Hippocampal formation (tissue), 2 donors: ENCODE measurements around the gene GPR157.
"Not testable (repeated sequence)": the region's sequence is repeated elsewhere in the genome, so short reads cannot be mapped to it uniquely, and the experiment has no call there.

Experiments used
- DNase-seq, 2 donors: peaks; one replicate each; lab custom pipeline; 2025; lab: John Stamatoyannopoulos, UW

The GPR157 gene

DNA sequence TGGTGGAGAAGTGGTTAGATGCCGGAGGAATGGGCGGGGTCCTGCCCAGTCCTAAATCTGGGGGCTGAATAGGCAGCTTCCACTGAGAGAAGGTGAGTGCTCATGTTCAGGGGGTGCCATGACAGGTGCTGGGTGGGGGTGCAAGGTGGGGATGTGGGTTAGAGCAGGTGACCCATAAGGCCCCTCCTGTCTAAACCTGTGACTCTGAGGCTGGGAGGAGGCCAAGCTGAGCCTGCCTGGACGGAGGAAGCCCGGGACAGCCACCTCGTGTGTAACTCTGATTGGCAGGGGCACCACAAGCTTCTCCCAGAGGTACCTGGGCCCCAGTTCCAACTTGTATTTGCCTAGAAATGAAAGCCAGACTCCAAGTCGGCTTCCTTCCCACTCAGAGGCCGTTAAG is 10.7 kb downstream of the GPR157 start:
- no peak for DNase-seq

DNA sequence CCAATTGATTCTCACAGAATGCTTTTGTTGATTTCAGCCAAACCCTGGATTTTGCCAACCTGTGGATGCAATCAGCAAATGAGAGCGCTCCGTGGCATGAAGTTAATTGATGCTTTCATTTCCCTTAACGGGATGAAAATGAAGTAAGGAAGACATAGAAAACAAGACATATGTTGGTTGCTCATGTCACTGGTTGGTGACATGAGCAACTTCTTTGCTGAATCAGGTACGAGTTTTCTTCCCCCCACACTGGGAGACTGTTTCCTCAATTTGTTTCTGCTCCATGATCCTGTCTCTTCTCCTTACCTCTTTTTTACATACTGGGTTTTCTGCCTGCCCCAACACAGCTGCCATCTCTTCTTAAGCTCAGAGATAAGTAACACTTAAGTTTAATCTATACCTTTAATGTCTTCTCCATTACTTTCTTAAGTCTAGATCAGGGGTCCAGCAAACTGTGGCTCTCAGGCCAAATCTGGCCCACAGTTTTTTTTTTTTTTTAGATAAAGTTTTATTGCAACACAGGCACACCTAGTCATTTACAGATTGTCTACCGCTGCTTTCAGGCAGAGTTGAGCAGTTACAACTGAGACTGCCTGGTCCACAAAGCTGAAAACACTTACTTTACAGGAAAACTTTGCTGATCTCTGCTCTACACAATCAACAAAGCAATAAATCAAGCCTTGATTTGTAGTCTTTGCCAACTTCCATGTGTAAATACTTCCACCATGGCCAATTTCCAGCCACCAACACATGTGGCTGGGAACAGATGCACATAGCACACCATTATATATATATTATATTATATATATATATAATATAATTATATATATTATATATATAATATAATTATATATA is 13.3 kb downstream of the GPR157 start:
- DNase-seq = no peak

DNA sequence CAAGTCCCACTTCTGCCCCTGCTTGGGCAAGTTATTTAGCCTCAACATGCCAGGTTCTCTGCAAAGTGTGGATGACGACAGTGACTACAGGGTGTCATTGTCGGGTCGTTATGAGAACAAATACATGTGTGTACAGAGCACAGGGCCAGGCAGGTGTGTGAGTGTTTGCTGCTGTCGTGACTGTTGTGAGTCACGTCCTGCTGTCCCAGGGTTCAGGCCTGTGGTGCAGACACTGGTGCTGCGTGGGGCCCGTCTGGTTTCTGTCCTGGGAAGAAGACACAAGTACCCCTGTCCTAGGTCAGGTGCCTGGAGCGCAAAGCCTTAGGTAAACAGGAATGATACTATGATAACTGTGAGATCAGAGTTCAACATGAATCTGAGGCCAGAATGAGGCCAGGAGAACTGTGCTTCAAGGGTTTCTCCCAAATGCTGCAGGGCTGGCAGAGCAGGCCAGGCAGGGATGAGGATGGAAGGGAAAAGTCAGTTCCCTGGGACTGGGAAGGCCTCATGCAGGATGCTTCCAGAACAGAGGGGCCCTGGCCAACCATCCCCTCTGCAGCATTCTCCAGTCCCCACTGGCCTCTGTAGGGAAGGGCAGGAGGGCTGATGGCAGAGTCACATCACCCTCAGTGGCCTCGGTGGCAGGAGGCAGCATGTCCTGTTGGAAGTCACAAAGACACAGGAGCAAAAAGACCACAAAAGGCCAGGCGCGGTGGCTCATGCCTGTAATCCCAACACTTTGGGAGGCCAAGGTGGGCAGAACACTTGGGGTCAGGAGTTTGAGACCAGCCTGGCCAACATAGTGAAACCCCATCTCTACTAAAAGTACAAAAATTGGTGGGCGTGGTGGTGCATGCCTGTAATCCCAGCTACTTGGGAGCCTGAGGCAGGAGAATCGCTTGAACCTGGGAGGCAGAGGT is 15.7 kb downstream of the GPR157 start:
- DNase-seq = no peak

DNA sequence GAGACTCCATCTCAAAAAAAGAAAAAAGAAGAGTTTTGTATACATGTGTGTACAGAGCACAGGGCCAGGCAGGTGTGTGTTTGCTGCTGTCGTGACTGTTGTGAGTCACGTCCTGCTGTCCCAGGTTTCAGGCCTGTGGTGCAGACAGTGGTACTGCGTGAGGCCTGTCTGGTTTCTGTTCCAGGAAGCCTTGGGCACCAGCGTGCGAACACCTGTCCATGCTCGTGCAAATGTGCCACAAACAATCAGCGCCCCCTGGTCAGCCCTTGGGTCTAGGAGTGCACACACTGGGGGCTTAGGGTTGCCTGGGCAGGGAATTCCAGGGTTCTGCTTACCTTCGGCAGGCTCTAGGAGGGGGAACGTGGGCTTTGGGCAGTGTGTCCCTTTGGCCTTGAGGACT is 16.9 kb downstream of the GPR157 start:
- no peak for DNase-seq

DNA sequence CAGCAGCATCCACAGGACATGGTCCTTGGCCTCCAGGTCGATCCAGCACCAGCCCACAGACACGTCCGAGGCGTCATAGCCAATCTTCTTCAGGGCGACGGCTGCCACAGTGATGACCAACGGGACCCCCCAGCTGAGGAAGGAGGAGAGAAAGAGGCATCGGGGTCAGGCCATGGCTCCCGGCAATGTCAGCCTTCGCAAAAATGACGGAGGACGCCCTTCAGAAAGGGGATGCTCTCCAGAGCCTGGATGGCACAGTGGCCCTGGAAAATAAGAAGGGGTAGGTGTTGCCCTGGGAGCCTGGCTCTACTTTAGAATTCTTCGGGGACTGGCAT is 17.6 kb downstream of the GPR157 start:
- no peak for DNase-seq

DNA sequence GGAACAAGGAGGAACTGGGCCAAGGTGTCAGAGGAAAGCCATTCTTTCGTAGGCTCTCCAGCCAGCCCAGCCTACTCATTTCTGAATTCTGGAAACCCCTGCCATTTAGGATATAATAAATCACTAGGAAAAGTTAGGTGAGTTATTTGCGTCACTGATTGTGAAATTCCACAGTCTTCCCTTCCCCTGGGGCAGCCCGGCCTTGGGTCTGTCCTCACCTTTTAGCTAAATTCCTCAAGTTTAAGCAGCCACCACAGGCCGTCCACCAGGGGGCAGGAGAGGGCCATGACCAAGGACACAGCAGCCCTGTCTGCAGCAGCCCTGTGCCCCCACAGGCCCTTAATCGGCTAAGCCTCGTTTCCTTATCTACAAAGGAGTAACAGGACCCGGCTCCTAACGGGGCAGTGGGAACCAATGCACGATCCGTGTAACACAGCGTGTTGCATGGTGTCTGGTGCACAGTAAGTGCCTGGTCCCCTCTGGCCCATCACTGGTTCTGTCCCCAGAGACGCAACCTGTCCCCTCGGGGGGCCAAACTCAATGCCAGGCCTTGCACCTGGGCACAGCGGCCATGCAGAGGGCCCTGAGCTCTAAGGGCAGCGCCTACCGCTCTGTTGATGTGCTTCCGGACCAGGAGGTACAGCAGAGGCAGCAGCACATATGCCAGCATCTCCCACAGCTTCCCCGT is 18.1 kb downstream of the GPR157 start:
- peak; percentile 24 to 71 for DNase-seq

DNA sequence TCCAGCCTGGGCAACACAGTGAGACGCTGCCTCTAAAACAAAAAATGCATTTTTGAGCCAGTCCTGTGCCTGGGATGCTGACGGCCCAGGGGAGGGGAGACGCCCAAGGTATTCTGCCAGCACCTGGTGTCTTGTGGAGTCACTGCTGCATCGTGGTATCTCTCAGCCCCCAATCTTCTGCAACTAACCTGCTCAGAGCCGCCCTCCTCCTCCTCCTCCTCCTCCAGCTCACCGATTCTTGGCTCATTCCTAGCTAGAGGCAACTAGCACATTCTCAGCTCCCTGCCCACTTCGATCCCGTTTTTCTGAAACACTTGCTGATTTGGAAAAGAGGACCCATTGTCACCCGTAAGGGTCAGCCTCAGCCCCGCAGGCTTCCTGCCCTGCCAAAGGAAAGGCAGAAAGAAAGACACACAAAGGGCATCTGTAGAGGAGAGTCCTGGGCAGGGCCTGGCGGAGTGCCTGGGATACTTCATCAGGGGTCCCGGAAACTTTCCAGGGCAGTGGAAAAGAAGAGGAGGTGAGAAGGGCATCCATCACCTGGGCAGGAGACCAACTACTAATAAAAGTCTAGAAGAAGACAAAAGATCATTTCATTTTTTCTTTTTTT is 20.7 kb downstream of the GPR157 start:
- DNase-seq = no peak

DNA sequence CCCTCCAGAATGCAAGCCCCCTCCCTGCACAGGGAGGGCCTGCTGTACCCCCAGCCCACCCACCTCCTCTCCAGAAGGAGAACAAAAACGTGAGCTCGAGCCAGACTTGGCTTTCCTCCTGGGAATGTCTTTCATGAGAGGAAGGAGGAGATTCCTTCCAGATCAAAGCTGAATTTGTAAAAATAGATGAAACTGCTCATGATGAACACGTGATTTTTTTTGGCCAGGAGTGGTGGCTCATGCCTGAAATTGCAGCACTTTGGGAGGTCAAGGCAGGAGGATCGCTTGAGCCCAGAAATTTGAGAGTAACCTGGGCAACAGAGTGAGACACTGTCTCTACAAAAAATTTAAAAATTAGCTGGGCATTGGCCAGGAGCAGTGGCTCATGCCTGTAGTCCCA is 21.8 kb downstream of the GPR157 start:
- DNase-seq = no peak

DNA sequence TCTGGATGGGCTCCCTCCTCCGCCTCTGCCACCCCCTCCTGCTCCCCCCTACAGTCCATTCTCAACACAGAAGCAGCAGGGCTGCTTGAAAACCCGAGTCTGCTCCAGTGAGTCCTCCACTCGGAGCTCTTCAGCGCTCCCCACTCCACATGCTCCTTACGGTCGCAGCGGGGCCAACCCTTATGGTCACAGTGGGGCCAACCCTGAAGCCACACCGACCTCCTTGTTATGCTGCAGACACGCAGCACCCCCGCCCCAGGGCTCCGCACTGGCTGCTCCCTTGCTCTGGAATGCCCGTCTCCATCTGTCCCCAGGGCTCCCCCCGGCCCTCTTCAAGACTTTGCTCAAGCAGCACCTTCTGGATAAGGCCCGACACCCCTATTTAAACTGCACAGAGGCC is 22.6 kb downstream of the GPR157 start:
- DNase-seq = no peak

DNA sequence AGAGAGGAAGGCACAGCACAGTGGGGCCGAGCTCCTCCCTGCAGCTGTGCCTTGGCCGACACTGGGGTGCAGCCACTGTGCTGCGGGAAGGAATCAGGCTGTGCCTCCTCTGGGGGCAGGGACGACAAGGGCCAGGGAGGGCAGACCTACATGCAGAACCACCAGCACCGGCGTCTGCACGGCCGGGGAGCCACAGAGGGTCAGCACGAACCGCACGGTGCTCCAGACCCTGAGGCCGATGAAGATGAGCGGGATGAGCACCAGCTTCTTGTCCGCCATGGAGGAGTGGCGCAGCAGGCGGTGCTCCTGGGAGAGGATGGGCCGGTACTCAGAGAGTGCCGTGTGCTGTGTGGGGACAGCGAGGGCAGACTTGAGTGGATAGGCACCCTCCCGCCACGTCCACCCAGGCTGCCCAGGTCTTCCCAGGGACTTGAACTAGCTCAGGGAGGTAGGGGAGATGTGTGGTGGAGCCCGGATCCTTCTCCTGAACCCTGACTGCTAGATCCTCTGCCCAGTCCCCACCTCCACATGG is 23.5 kb downstream of the GPR157 start:
- DNase-seq = no peak

DNA sequence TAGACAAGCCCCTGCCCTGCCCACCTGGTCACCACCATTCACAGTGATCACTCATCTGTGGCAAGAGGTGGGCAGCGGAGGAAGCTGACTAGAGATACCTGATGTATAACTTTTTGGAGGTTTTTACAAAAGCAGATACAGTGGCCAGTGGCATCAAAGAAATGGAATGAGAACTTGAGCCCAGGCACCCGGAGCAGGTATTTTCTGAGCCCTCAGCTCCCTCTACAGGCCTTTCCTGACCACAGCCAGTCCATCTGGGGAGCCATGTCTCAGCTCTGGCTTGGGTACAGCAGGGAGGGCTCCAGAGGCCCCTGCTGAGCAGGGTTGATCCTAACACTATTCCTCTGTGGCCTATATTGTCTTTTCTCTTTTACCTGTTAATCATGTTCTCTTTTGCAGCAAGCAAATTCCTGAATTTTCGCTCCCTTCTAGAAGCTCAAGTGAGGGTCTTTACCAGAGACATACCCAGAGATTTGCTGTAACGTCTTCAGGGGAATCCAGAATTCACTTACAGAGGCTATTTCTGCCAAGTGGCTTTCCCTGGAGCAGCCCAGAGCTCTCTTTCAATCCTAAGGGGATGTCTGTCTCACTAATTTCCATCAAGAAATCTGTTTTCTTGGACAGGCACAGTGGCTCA is 27.3 kb downstream of the GPR157 start:
- peak; percentile 13 to 16 for DNase-seq

DNA sequence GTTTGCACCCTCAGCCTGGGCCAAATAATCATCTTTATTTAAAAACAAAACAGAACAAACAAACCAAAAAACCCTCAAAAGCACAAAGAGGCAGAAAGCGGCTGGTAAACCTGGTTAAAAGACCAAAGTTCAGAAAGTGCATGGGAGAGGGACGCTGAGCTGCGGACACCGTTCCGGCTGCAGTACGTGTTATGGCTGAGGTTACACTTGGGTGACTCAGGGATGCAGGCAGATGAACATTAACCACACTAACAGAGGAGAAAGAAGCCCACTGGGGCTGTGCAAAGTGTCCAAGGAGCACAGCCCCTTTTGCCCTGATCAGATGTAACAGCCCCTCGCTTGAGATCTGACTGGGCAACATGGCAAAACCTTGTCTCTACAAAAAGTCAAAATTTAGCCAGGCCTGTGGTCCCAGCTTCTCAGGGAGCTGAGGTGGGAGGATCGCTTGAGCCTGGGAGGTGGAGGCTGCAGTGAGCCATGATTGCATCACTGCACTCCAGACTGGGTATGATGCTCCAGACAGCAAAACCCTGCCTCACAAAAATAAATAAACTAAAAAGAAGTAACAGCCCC is 28.3 kb downstream of the GPR157 start:
- DNase-seq = no peak

DNA sequence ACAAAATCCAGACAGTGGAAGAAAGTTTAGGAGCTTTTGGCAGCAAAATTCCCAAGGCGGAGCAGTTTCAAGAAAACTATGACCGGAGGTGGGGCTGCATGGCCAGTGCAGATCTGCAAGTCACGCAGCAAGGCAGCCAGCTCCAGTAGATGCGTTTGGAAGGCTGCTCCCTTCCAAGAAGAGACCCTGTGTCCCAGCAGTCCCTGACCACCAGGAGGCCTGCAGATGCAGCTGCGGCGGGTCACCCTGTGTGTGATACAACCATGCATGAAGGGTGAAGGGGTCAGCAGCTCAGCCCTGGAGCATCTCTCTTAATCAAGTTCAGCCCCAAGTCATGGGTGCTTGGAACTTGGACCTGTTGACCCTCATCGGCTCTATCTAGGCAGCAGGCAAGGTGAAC is 29.3 kb downstream of the GPR157 start:
- no peak for DNase-seq

DNA sequence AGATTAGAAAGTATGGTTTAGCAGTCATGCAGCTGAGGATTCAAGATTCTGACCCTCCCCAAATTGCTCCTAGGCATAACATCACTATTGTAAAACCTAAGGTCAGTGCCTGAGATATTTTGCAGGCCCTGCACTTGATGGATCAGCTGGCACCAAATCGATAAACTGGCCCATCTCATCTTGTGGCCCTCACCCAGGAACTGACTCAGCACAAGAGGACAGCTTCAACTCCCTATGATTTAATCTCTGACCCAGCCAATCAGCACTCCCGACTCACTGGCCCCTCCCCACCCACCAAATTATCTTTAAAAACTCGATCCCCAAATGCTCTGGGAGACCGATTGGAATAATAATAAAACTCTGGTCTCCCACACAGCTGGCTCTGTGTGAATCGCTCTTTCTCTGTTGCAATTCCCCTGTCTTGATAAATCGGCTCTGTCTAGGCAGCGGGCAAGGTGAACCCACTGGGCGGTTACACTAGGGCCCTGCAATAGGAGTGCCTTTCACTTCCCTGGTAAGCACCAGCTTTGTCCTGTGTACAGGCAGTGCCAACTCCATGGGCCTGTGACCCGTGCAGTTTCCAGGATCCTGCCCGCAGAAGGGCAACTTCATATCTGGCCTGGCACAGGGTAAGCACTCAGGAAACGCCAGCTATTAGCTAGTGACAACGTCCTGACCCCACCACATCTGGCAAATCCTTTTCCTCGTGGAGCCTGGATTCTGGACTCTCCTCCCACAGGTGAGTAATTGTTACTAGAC is 30.8 kb downstream of the GPR157 start:
- DNase-seq = no peak

DNA sequence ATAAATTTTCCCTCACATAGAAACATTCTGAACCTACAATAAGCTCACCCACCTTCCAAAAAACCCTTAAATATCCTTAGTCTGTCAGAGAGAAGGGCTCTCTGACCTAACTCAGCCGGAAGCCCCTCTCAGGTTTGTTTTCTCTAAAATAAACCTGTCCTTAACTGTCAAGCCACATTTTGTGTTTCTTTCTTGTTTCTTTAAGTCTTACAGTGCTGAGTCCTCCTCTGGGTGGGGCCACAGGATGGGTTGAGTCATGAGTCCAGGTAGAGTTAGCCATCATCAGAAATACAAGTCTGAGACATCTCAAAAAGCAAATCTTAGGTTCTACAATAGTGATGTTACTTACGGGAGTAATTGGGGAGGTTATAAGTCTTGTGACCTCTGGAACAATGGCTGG is 33.1 kb downstream of the GPR157 start:
- DNase-seq = no peak

DNA sequence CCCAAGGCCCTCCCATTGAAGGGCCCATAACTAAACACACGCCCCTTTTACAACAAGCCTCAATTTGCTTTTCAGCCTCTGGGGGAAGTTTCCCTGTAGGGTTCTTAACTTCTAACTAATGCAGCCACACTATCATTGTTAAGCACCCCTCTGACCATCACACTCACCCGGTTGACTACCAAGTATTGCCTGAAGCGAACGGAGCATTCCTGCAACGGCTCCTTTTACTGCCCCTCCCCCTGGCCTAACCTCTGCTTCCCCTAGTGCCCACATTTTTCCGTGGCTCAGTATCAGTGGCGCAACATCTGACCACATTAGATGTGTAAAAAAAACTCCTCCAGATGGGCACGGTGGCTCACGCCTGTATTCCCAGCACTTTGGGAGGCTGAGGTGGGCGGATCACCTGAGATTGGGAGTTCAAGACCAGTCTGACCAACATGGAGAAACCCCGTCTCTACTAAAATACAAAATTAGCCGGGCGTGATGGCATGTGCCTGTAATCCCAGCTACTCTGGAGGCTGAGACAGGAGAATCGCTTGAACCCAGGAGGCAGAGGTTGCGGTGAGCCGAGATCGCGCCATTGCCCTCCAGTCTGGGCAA is 34.8 kb downstream of the GPR157 start:
- not testable (repeated sequence) for DNase-seq

DNA sequence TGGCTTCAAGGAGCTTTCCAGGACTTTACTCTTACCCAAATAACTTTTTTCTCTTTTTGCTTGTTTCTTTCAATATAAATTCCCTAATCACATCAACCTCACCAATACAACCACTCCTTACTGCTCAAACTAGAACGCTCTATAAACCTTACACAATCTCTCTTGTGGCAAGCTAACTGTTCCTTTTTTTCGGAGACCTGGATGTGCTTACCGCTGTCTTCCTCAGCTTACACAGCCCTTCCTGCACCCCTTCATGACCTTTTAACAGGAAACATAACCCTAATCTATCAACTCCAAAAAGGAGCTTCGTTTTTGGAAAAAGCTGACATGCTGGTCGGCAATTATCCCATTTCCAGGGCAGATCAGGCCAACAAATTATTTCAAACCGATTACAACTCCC is 35.3 kb downstream of the GPR157 start:
- no peak for DNase-seq

DNA sequence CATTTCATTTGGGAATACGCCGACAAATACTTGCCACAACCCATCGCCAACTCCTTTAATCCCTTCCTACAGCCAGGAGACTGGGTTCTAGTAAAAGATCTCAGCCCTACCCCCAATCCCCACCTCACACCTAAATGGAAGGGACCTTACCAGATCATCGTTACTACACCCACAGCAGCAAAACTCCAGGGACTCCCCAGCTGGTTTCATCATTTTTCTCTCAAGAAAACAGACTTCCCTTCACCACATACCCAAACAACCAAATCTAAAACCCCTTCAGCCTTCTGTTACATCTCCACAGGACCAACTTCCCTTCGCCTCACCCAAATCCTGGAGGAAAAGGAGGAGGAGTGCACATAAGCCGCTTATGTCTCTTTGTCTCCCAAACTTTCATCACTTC is 35.8 kb downstream of the GPR157 start:
- DNase-seq = no peak

DNA sequence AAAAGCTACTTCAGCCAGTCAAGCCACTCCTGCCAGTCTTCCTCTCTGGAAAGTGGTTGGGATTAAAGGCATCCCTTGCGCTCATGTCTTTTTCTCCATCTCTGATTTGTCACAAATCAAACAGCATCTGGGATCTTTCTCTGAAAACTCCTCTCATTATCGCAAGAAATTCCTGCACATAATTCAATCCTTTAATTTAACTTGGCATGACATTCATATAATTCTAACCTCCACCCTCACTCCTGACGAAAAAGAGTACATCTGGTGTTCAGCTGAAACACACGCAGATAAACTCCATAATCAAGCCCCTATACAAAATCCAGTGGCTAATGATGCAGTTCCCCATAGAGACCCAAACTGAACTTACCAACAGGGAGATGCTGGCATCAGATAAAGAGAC is 40.1 kb downstream of the GPR157 start:
- DNase-seq = no peak
